Measurements from ENCODE around the gene ZBED3.
A peak's percentile ranks its signal among the peaks of the same experiment; 100 is the strongest.
"Not testable (repeated sequence)": the region's sequence is repeated elsewhere in the genome, so short reads cannot be mapped to it uniquely, and the experiment has no call there.

The ZBED3 gene, protein sequence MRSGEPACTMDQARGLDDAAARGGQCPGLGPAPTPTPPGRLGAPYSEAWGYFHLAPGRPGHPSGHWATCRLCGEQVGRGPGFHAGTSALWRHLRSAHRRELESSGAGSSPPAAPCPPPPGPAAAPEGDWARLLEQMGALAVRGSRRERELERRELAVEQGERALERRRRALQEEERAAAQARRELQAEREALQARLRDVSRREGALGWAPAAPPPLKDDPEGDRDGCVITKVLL

DNA sequence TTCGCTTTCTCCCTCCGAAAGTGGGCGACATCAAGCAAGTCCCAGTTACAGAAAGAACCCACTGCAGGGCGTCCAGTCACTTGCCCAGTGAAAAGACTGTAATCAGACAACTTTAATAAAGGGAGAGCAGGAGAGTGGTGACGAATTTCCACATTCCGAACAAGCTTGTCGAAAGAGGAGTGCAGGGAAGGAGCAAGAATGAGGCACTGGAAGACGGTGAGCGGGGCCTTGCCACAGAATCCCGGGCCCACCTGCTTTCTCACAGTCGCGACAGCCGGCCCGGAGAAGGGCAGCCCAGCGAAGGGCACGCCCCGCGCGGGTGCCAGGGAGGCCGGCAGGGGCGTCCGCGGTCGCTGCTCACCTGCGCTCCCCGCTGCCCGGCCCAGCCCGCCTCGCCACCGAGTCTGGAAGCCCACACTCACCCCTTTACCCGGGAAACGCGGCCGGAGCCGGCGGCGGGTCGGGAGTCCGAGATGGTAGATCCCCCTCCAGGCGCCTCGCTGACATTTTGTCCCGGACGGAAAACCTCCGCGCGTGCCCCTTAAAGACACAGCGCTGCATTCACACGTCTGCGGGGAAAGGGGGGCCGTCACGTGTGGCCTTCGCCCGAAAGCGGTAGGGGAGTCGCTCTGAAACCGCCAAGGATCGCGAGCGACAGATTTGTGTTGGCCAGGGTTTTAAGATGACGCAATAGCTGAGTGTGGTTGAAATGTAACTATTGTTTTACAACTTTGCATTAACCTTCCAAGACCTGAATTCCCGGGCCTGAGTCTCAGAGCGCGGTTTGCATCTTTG, at the start of gene ZBED3:
TSS of gene ZBED3 (minus strand) at position 597 of the 795 bp plus-strand sequence. CDS start 9,407 bp downstream, outside the sequence.
- DNase-seq: peak; percentile 76

DNA sequence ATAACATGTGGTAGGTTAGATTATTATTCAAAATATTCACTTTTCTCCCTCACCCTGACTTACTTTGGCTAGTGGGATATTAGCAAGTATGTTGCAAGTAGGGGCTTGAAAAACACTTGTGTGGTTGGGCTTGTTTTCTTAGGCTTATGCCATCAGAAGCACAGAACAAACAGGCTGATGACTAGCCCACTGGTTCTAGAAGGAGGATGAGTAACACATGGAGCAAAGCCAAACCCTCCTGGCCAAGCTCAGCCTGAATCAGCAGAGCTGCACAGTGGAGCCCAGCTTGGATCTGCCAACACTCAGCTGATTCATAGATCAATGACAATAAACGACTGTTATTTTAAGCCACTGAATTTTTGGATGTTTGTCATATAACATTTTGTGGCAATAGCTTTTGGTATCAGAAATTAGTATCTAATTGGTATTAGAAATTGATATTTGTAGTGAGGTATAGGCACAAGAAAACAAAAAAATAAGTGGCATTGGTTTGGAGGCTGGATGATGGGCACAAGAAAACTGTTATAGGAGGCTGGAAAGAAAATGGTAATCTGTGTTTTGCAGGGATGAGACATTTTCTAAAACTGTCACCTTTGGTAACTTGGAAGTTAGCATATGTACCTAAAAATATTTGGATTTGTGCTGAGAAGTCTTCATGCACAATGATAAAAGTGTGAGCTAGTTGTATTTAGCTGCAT, 46.1 kb upstream of the ZBED3 start:
- DNase-seq: no peak

DNA sequence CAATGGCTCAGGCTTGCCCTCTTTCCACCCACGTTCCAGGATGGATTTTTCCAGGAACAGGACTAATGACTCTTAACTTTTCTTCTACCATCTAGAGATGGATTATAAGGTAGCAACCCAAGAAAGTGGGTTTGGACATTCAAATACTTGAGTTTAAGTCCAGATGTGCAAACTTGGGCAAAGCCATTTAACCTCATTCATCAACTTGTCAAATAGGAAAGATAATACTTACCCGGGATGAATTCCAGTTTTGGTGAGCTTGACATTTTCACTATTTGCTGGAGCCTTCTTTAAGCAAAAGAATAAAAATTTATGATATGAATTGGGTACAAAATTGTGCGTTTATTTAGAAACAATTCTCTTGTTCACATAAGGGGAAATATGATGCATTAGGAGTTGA, 44.3 kb upstream of the ZBED3 start:
- DNase-seq: no peak

DNA sequence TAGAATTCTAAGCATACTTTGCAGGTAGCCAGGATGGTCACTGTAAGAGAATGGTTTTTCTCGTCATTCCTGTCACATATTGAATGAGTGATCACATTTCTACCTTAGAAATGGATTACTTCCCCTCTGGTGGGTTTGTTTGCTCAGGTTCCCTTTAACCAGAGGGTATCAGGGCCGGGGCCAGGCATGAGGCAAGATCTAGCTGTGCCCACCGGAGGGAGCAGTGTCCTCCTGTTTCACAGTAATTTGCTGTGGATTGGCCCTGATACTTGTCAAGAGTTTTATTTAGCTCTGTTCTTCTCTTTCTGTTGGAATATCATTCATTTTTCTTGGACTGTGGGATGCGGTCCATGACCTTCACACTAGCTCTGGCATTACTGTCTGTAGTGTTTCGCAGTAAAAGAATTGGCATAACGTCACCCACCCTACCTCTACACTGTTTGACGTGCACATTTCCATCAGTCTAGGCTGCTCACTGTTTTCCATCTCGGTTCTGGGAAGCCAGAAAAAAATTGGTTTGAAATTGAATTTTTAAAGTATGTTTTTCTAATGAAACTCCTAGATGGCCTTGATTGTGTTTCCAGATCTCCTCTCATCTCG, 42.4 kb upstream of the ZBED3 start:
- DNase-seq: no peak

DNA sequence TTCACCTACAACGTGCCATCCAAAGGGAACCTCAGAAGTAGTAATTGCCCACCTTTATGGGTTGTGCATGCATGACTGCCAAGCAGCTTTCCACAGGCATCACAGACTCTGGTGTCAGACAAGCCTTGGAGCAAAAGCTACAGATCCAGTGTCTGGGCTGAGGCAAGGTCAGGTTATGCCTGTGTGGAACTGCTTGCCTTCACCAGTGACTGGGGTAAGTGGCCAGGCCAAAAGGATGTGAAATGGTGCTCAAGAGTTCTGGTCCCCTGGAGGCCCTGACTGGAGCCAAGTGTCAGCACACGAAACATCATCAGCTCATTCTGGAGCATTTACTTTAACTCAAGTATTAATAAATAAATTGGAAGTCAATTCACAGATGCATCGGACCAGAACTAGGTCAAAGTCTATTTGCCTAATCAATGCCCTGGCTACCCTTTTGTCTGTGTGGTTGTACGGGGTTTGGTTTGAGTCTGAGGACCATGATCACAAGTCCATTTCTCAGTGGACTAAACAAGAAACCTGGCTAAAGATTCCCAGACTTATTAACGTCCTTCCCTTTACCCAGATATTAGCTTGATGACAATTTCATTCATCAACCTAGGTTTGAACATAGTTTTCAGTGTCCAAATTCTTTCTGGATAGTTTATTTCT, 41.5 kb upstream of the ZBED3 start:
- DNase-seq: no peak

DNA sequence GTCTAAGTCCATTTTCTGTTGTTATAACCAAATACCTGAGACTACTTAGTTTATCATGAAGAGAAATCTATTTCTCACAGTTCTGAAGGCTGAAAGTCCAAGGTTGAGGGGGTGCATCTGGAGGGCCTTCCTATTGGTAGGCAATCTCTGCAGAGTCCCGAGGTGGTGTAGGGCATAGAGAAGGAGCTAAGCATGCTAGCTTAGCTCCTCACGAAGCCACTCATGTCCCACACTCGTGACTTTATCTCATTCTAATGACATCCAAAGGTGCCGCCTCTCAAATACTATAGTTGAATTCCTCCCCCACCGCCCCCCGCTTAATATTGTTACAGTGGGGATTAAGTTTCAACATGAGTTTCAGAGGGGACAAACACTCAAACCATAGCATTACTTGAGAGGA, 36.0 kb upstream of the ZBED3 start:
- no peak for DNase-seq

DNA sequence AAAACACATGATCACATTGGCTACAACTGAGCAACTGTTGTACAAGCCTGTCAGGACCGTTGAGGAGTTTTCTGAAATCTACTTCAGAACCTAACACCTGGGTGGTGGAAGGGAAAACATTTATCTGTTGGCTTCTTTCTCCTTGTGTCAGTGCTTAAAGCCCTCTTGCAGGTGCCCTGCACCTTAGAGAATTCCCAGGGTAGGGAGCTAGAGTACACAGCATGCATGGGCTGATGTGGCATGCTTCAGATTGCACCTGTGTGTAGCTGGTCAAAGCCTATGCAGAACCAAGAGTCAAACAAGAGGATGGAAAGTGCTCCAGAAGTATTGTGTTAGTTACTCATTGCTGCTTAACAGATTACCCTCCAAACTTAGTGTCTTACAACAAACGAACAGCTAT, 33.6 kb upstream of the ZBED3 start:
- DNase-seq: no peak

DNA sequence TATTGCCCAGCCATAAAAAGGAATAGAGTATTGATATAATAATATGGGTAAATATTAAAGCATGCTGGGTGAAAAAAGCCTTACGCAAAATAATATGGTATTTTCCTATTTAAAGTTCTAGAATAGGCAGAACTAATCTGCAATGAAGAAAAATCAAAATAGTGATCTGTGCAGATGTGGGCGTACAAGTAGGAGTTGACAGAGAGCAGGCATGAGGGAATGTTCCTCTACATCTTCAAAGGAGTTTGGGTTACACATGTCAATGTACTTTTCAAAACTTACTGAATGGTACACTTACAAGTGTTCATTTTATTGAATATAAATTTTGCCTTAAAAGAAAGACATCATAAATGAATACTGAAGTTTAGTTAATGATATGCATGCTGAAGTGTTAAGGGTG, 33.0 kb upstream of the ZBED3 start:
- no peak for DNase-seq

DNA sequence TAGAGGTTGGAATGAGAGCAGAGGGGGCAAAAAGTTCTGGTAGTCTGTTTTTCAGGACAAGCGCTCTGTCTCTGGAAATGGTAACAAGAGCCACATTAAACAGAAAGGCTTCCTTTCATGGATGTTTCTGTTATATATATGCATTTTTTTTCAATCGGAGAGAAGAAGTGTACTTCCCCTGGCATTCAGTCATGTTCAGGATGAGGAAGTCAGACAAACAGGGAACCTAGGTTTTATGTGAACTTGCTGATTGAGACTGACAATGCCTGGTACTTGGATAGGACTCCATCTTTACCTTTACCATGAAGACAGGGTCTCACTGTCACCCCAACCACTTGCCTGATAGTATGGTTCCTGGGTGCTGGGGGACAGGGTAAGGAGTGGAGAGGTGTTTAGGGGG, 30.1 kb upstream of the ZBED3 start:
- no peak for DNase-seq

DNA sequence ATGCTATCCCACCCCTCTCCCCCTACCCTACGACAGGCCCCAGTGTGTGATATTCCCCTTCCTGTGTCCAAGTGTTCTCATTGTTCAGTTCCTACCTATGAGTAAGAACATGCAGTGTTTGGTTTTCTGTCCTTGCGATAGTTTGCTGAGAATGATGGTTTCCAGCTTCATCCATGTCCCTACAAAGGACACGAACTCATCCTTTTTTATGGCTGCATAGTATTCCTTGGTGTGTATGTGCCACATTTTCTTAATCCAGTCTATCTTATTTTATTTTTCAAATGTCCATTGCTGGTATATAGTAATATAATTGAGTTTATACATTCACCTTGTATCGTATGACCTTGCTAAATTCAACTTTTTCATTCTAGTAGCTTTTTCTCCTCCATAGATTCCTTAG, 19.9 kb upstream of the ZBED3 start:
- DNase-seq: not testable (repeated sequence)

DNA sequence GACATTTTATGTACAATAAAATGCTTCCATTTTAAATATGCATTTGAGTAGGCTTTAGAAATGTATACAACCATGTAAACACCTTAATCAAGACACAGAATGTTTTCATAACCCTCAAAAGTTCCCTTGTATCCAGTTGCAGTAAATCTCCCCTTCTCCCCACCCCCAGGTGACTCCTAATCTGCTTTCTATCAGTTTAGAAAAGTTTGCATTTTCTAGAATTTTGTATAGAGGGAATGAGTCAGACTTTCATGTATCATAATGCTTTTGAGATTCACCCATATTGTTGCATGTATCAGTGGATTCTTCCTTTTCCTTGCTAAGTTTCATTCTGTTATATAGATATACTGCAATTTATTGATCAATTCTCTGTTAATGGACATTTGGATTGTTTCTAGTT, 17.7 kb upstream of the ZBED3 start:
- no peak for DNase-seq

DNA sequence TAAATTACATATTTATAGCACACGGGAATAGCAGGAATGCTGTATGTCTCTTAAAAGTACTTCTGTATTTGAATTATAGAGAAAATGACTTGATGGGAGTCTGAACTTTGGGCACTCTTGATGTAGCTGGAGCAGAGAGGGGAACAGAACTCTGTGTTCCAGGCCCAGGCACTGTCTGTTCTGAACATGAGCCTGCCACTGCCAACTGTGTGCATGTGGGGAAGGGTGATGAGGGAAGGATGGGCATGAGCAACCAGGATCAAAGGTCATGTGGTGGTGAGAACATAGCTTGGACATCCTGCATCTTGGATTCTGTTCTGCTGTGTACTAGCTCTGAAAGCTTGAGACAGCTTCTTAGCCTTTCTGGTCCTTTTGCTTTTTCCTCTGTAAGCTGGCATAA, 16.4 kb upstream of the ZBED3 start:
- DNase-seq: no peak

DNA sequence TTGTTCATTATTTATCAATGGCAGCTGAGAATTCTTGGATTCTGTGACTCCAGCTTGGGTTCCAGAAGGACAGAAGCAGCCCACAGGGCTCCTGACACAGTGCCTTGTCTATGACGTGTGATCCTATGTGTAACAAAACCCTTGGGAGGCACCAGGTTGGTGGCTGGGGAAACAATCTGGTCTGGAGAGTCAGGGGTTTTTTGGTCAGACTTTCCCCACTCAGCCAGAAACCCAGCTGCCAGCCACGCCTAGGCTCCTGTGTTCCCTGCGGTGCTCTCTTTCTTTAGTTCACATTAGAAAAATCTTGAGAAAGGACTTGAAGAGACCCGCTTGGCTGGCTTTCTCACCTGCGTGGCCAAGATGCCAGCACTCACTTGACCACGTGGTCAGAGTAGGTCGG, 15.5 kb upstream of the ZBED3 start:
- no peak for DNase-seq

DNA sequence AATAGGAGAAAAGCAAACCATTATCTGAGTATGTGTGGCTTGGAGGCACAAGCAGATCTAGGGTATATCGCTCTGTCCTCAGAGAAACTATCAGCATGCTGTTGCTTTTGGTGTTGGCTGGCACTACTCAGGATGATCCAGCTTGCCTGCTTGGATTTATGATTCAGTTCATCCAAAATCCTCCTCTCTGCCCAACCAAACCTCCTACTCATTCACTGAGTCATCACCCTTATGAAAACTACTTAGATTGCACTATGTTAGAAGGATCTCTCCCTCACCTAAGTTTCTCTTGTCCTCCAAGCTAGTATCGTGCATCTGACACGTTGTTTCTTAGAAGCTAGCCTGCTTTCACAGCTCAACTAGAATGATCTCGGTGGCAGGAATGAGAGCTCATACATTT, 14.2 kb upstream of the ZBED3 start:
- DNase-seq: no peak

DNA sequence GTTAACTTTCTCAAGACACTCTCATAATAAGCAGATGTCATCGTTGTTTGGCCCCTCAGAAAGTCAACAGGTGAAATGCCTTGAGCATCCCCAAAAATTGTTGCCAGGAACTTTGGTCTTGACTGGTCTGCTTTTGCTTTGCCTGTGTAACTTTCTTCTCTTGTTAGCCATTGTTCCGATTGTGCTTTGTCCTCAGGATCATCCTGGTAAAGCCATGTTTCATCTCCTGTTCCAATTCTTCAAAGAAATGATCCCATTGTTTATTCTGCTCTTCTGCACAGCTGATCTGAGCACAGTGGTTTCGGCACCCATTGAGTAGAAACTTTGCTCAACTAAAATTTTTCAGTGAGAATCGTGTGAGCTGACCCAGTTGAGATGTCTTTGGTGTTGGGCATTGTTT, 8.1 kb upstream of the ZBED3 start:
- no peak for DNase-seq

DNA sequence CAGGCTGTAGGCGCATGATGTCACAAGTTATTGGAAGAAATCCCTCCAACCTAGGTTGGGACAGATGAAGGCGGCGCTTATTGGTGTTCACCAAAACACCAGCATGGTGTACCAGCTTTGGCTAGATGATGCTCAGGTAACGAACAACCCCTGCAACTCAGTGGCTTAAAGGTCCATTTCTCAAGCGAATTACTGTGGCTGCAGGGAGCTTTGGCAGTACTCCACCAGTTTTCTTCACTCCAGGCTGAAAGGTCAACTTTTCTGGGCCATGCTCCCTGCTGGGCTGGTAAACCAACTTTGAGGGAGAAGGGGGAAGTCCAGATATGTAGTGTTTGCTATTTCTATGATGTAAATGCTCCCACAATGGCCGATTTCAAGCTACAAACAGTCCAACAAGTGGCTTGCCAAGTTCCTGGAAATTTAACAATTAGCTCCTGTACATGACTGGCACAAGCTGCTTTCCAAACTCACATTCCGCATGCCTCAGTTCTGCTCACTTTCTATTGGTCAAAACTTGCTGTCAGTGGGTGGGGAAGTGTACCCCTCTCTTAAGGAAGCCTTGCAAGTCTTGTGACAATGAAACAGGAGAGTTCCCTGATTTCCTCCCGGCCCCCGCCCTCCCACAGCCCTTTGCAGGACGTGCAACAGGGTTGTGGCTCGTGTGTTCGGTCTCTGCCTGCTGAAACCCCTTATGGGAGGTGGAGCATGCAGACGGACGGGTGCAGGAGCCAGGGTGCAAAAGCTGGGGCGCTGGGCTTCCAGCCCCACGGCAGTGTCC, 588 bp upstream of the ZBED3 start:
- no peak for DNase-seq

DNA sequence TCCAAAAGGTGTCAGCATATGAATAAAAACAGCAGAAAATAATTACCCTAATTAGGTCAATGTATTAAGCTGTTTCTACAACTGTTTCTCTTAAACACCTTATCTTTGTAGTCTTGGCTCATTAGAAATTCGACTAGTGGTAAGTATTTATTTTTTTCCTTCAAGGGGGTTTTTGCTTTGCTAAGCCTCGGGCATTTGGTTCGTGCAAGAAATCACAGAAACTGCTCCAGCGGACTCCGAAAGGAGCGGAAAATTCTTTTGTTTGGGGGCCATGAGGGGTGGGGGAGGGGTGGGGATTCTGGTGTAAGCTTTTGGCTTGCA, 757 bp downstream of the ZBED3 start:
- DNase-seq: no peak

DNA sequence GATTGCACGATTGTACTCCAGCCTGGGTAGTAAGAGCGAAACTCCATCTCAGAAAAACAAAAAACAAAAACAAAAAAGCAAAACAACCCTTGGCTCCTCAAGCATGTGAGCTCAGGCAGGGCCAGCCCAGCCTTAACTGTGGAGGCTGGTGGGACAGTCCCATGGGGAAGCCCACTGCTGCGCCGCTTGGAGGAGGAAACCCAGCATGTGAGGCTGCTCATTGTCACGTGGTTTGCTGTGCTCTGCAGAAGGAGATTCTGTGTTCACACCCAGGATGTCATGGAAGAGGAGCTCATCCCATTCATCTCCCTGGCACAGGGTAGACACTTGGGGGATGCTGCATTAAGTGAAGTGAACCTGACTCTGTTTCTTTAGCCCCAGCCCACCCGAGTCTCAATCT, 4.0 kb downstream of the ZBED3 start:
- no peak for DNase-seq

DNA sequence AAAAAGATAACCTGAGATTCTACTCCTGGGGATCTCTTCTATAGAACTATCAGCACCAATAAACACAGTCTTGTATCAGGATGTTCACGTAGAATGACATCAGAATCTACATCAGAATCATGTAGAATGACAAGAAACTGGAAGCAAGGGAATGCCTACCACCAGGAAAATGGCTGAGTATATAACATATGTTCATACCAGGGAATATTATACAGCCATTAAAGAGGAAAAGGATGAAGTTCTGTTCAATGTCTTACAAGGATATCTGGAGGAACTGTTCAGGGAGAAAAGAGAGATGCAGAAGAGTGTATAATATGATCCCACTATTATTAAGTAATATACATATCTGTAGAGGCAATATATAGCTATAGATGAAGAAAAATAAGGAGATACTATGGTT, 4.8 kb downstream of the ZBED3 start:
- DNase-seq: no peak

DNA sequence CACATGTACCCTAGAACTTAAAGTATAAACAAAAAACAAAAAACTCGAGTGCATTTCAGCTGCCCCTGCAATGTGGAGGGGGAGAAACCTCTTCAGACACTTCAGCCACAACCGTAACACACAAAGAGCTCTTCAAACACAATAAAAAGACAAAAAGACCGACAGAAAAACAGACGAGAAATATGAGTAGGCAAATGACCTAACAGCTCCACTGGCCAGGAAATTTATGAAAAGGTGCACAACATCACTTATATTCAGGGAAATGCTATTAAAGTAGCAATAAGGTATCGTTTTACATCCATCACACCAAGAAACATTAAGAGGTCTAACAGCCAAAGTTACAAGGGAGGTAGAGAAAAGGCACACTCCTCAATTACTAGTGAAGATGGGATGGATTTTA, 6.2 kb downstream of the ZBED3 start:
- DNase-seq: peak; percentile 56

DNA sequence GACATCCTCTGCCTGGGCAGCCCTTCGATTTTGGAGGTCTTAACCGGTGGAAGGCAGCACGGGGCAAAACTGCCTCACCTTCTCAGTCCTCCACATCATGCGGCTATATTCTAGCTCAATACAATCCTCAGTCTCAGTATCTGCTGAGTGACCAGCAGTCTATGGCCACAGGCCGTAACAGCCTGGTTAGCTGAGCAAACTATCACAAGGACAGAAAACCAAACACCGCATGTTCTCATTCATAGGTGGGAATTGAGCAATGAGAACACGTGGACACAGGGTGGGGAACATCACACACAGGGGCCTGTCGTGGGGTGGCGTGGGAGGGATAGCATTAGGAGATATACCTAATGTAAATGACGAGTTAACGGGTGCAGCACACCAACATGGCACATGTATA, 6.6 kb downstream of the ZBED3 start:
- DNase-seq: not testable (repeated sequence)

DNA sequence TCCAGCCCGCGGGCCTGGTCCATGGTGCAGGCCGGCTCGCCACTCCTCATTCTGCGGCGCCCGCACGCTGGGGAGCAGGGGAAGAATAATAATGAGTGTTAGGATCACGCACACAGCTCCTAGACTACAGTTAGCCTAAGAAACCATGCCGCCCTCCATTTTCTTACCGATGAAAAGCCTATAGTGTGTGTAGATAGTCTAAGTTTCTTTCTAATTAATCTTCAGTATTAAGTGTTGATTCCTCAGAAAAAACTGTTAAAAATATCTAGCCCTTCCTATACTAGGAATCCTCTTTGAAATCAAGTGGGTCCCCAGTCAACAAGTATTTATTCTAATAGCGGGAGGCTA, 9.3 kb downstream of the ZBED3 start:
- DNase-seq: no peak
